HG03520 (cell line): ENCODE data around the gene DLG5.

Experiments used
- ATAC-seq: cut with Tn5 transposase; IDR thresholded peaks from one replicate; pipeline ENCODE4 v1.9.1; 2021; ENCODE audit warnings: mild to moderate bottlenecking, moderate library complexity; ENCODE audit not compliant: unreplicated experiment

Gene DLG5

GRCh38 chr10:77926566-77927401 lies at the start of gene DLG5:
DLG5 (minus strand) TSS chr10:77926755; CDS start chr10:77926520, 235 bp downstream.
- ATAC-seq = peak; percentile 26

DNA sequence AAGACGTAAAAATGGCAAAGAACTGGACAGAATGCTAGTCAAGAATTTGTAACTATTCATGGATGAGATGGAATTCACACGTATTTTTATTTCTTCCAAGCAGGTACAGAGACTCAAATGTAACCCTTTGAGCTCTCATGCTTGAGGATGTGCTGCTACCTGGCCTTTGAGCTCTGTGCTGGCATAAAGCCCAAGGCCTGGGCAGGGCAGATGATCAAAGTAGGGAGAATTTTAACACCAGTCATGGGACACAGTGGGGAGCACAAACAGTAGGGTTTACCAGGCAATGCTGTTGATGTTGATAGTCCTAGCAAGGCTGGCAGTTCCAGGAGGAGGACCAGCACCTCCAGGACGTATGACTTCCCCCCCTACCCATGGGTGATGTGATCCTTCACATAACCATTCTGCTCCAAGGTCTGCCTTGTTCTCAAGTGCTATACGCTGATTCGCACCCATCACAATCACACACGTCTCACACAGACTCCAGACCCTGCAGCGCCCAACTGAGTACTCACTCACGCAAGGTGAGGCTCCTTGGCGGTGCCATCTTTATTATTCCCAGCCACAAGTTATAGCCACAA lies 48.6 kb upstream of the DLG5 start:
- no peak for ATAC-seq

DNA sequence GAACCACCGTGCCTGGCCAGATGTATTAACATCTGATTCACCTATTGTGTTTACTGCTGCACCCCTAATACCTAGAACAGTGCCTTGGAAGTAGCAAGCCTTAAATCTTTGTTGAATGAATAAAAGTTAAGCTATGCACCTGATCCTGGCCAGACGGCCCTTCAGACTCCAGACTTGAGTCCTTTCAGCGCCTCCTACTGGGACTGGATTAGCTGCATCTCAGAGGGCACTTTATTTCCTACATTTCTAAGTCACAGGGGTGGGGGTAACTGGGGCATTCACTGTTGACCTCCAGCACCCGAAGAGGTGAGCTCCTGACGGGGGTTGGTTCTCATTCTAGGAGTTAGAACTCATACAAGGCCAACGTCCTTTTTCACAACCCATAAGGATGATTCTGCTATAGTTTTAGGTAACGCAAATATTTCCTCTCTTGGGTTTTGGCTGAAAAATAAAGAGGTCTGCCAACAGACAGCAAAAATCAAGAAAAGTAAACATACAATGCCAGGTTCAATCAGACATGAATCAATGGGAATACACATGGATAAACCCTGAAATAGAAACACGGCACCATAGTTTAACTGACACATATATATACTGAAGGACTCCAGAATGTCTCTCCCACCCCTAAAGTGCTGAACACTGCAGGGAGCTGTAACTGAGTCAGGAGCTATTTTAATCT lies 48.0 kb upstream of the DLG5 start:
- ATAC-seq = no peak

DNA sequence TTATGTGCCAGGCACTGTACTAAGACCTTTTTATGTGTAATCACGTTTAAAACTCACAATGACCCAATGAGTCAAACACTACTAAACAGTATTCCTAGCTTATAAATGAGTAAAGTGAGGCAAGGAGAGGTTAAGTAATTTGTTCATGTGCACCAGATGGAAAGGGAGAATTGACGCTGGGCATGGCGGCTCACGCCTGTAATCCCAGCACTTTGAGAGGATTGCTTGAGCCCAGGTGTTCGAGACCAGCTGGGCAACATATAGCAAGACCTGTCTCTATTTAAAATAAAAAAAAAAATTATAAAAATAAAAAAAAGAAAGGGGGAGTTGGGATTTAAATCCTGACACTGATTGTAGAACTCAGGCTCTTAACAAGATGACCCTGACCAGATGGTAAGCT lies 46.7 kb upstream of the DLG5 start:
- no peak for ATAC-seq

- ATAC-seq = no peak
These were observed 45.6 kb upstream of the DLG5 start for GRCh38 chr10:77972148-77972547.

DNA sequence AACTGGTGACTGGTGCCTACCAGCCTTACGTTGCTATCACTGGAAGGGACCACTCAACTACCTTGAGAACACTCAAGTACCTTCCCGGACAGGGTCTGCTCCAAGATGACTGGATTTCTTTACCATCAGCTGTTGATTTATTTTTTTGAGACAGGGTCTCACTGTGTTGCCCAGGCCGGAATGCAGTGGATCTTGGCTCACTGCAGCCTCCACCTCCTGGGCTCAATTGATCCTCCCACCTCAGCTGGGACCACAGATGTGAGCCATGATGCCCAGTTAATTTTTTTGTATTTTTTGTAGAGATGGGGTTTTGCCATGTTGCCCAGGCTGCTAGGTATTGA lies 45.2 kb upstream of the DLG5 start:
- no peak for ATAC-seq

- ATAC-seq = no peak
These were observed 44.6 kb upstream of the DLG5 start for GRCh38 chr10:77970869-77971803.

DNA sequence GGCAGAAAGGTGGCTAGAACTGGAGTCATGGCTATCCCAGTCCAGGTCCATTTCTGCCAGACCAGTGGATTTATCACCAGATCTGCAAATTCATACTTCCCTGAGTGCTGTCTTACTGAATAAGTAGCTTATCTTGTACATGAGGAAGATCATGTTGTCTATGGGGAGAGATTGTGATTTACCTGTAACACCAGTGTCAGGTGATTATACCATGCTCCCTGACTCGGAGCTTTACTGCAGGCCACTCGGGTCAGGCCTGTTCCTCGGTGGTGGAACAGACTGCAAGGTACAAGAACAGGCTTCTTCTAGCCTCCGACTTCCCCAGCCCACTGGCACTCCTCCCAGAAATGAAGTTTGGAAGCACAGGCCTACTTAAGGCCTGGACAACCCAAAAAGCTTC lies 42.6 kb upstream of the DLG5 start:
- ATAC-seq = no peak

DNA sequence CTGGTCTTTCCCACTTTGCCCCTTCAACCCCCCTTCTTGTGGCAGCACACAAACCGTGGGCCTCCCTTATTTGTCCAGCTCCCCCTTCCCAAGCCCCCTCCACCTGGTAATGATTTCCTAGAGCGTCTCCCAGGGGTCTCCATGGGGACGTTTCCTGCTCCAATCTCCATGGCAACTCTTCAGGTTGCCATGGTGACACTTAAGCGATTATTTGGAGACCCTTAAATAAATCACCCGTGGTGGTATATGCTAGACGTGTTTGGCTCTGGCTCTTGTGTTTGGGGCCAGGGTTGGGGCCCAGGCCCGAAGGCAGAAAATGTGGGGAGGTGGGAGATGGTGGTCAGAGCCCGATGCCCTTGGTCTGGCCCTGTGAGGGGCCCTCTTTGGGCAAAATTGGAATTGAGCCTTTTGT lies 41.1 kb upstream of the DLG5 start:
- ATAC-seq = no peak

DNA sequence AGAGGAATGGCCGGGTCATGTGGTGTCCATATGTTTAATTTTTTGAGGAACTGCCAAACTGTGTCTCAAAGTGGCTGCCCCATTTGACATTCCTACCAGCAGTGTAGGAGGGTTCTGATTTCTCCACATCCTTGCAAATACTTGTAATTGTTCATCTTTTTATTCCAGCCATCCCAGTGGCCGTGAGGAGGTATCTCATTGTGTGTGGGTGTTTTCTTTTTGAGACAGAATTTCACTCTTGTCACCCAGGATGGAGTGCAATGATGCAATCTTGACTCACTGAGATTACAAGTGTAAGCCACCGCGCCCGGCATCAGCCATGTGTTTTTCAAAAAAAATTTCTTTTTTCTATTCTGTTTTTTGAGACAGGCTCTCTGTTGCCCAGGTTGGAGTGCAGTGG lies 38.7 kb upstream of the DLG5 start:
- ATAC-seq = no peak

DNA sequence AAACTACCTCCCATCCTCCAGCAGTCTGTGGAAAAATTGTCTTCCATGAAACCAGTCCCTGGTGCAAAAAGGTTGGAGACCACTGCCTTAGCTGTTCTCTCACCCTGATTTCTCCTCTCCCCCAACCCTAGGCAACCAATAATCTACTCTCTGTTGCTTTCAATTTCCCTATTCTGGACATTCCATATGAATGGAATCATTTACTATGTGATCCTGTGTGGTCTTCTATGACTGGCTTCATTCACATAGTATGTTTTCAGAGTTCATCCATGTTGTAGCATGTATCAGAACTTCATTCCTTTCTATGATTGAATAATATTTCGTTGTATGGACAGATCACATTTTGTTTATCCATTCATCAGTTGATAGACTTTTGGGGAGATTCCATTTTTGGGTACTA lies 38.3 kb upstream of the DLG5 start:
- ATAC-seq = no peak

GRCh38 chr10:77963901-77964300 lies 37.3 kb upstream of the DLG5 start:
- no peak for ATAC-seq

- no peak for ATAC-seq
These were observed 36.0 kb upstream of the DLG5 start for GRCh38 chr10:77962350-77963146.

DNA sequence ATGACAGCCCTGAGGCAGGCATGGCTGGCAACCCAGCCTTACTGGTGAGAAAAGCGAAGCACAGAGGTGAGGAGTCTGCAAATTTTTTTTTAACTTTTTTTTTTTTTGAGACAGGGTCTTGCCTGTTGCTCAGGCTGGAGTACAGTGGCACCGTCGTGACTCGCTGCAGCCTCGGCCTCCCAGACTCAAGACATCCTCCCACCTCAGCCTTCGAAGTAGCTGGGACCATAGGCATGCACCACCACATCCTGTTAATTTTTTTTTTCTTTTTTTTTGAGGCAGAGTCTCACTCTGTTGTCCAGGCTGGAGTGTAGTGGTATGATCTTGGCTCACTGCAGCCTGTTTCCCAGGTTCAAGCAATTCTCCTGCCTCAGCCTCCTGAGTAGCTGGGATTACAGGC lies 35.1 kb upstream of the DLG5 start:
- ATAC-seq = no peak

GRCh38 chr10:77960829-77961329 lies 34.3 kb upstream of the DLG5 start:
- ATAC-seq = no peak

DNA sequence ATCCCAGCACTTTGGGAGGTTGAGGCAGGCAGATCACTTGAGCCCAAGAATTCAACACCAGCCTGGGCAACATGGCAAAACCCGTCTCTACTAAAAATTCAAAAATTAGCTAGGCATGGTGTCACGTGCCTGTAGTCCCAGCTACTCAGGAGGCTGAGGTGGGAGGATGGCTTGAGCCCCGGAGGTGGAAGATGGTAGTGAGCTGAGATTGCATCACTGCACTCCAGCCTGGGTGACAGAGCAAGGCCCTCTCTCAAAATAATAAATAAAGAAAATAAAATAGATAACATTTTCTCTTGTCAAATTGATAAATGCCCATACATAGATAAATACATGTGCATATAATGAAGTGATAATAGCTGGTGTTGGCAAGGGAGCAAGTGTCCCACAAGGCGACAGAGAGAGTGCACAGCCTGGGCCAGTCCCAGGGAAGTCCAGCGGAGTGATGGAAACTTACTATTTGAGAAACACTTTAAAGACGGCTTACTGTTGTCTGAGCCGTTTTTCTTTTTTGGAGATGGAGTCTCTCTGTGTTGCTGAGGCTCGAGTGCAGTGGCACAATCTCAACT lies 33.4 kb upstream of the DLG5 start:
- no peak for ATAC-seq

GRCh38 chr10:77959384-77959783 lies 32.8 kb upstream of the DLG5 start:
- ATAC-seq = no peak

DNA sequence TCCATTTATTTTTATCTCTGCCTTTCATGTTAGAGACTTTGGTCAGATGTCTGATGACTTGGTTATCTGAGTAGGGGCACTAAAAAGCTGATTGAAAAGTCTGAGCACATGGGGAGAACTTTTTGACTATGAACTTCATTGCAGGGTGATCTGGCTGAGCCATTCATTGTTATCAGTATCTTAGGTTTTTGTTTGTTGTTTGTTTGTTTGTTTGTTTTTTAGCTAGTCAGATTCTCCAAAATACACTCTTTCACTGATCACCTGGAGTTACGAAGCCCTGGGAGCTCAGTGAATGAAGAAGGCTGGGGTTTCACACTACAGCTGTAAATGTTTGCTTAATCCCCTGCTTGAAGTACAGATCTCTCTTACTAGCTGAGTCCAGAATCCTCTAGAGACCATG lies 28.6 kb upstream of the DLG5 start:
- no peak for ATAC-seq

- ATAC-seq = no peak
These were observed 22.6 kb upstream of the DLG5 start for GRCh38 chr10:77949167-77949566.

GRCh38 chr10:77946084-77946483 lies 19.5 kb upstream of the DLG5 start:
- ATAC-seq = no peak
